Left ventricle myocardium inferior (tissue), 1 donor: ENCODE data around the gene PGLYRP1. TPM values are rescaled to one million over a fixed set of nuclear protein-coding genes. Genes with fewer than 3 reads are reported as not detected.

ENCODE experiments used
- DNase-seq: peaks from one replicate; pipeline ENCODE4 v3.0.0-alpha.2; 2020
- H3K27ac ChIP-seq: fragments of 200-600 bp; replicated peaks from 2 replicates; pipeline ENCODE4 v1.8.0; 2021
- H3K27me3 ChIP-seq: fragments of 200-600 bp; 2 replicates; pipeline ENCODE4 v1.8.0; 2021; ENCODE audit warnings: low read depth
- H3K36me3 ChIP-seq: fragments of 200-600 bp; 2 replicates; pipeline ENCODE4 v1.8.0; 2021
- H3K4me1 ChIP-seq: fragments of 200-600 bp; 2 replicates; pipeline ENCODE4 v1.8.0; 2021
- H3K4me3 ChIP-seq: fragments of 200-600 bp; 2 replicates; pipeline ENCODE4 v1.8.0; 2021; ENCODE audit warnings: mild to moderate bottlenecking, moderate library complexity
- H3K9me3 ChIP-seq: fragments of 200-600 bp; replicated peaks from 2 replicates; pipeline ENCODE4 v1.8.0; 2021
- intact Hi-C: fragments of 100-400 bp; cut with micrococcal nuclease; formaldehyde crosslinking; loops from one replicate; pipeline ENCODE4 v1.11.0; 2022
- total RNA-seq: library from RNA; stranded (reverse); fragmentation: NEBNext Ultra II Directional; extraction: Animal tissue kit (Norgen Biotek cat#: 25700); gene quantifications from one replicate; pipeline ENCODE4 v1.2.1, GENCODE V29; 2021
- TF ChIP-seq, protein P1 (sequence below): fragments of 200-600 bp; IDR thresholded peaks from 2 replicates; pipeline ENCODE4 v1.8.0; 2021; ENCODE audit warnings: antibody characterized with exemption, mild to moderate bottlenecking, borderline replicate concordance
- donor health status: DM: no; HTN: yes; CAD: no; lungs with severe emphysema.

Gene PGLYRP1
- total RNA-seq, 1 donor from 2014 or later, result not detected

DNA sequence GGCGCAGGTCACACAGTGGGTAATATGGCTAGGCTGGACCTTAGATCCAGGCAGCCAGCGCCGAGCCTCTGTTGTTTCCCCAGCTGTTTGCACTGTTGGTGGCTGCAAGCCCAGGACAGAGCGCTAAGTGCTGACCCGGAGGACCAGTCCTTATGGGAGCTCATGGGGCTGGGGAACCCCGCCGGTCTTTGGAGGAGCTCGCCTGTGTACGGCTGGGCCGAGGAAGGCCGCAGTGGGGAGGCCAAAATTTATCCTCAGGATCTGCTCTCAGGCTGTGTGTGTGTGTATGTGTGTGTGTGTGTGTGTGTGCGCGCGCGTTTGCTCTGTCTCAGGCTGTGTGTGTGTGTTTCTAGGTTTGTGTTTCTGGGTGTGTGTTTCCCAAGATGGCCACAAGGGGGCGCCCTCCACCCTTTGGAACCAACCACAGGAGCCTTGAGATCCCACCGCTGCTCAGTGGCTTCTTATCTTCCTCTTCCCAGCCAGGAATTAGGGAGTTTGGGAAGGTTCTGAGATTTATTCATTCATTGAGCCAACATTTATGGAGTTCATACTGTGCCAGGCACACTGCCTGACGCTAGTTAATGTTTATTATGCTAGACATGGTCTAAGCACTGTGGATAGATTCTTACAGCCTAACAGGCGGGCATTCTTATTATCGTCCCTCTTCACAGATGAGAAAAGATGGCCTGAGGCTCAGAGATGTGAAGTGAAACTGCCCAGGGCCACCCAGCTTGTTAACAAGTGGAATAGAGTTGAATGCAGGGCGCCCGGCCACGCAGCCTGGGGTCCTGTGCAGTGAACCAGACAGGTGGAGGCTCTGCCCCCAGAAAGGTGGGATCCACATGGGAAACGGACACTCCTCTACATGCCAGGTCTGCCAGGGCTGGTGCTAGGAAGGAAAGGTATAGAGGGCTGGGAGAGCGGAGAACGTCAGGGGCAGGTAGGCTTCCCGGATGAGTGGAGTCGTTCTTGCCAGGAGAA is 13.0 kb downstream of the PGLYRP1 start:
- Histone ChIP-seq H3K27ac (no peak overlapping the region), H3K36me3 (peaks cover 19% of the 10 kb centered on the region), H3K4me3 (no peak overlapping the region), H3K9me3 (no peaks in the 10 kb centered on the region), H3K27me3 (peaks cover 43% of the 10 kb centered on the region), H3K4me1 (peaks cover 5% of the 10 kb centered on the region)
- TF ChIP-seq, protein P1, sequence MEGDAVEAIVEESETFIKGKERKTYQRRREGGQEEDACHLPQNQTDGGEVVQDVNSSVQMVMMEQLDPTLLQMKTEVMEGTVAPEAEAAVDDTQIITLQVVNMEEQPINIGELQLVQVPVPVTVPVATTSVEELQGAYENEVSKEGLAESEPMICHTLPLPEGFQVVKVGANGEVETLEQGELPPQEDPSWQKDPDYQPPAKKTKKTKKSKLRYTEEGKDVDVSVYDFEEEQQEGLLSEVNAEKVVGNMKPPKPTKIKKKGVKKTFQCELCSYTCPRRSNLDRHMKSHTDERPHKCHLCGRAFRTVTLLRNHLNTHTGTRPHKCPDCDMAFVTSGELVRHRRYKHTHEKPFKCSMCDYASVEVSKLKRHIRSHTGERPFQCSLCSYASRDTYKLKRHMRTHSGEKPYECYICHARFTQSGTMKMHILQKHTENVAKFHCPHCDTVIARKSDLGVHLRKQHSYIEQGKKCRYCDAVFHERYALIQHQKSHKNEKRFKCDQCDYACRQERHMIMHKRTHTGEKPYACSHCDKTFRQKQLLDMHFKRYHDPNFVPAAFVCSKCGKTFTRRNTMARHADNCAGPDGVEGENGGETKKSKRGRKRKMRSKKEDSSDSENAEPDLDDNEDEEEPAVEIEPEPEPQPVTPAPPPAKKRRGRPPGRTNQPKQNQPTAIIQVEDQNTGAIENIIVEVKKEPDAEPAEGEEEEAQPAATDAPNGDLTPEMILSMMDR, result peak; percentile 86
- peak; percentile 61 for DNase-seq
- intact Hi-C loops, result loop anchor here (10.0 kb wide), 1 partner anchor 95 kb away; the partner anchor contains the start of gene NANOS2

DNA sequence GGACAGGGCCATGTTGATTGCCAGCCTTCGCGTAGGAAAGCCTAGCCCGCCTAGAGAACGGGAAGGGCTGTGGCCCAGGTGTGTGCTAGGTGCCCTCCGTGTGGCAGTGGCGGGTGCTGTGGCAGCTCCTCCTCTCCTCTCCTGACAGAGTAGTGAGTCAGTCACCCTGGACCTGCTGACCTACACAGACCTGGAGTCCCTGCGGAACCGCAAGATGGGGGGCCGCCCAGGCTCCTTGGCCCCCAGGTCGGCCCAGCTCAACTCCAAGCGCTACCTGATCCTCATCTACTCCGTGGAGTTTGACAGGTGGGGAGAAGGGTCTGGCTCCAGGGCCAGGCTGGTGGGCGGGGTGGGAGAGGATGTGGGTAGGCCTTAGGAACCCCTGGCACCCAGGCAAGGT is 16.4 kb downstream of the PGLYRP1 start:
- H3K4me1 ChIP-seq, result no peaks in the 10 kb centered on the region
- TF ChIP-seq, protein P1, result no peak
- H3K27ac ChIP-seq, result no peak overlapping the region
- no peak overlapping the region for H3K4me3 ChIP-seq
- peaks cover 31% of the 10 kb centered on the region for H3K36me3 ChIP-seq
- intact Hi-C loops, result loop anchor here (10.0 kb wide), 1 partner anchor 92 kb away; the partner anchor contains the start of gene NANOS2
- peaks cover 9% of the 10 kb centered on the region for H3K27me3 ChIP-seq
- no peaks in the 10 kb centered on the region for H3K9me3 ChIP-seq
- no peak for DNase-seq

DNA sequence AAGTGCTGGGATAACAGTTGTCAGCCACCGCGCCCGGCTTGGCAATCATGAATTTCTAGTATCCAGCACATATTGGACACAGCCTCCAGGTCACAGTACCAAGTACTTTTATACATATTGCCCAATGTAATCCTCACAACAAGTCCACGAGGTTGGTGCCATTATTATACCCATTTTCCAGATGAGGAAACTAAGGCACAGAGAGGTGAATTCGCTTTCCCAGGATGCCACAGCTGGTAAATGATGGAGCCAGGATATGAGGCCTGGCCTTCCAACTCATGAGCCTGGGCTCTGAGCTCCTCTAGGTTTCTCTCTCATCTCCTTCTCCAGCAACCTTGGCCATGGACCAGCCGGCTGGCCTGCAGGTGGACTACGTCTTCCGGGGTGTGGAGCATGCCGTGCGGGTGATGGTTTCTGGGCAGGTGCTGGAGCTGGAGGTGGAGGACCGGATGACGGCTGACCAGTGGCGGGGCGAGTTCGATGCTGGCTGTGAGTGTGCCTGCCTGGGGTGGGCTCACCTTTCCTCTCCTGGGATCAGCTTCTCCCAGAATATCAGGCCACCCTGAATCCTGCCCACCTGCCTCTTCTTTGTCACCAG is 20.1 kb downstream of the PGLYRP1 start:
- H3K4me1 ChIP-seq, result peaks cover 12% of the 10 kb centered on the region
- intact Hi-C loops, result loop anchor here (10.0 kb wide), 1 partner anchor 88 kb away; the partner anchor contains the start of gene NANOS2
- H3K4me3 ChIP-seq, result no peak overlapping the region
- no peaks in the 10 kb centered on the region for H3K9me3 ChIP-seq
- DNase-seq, result no peak
- H3K36me3 ChIP-seq, result peaks cover 27% of the 10 kb centered on the region
- TF ChIP-seq, protein P1, result no peak
- H3K27me3 ChIP-seq, result peaks cover 28% of the 10 kb centered on the region
- H3K27ac ChIP-seq, result no peak overlapping the region

DNA sequence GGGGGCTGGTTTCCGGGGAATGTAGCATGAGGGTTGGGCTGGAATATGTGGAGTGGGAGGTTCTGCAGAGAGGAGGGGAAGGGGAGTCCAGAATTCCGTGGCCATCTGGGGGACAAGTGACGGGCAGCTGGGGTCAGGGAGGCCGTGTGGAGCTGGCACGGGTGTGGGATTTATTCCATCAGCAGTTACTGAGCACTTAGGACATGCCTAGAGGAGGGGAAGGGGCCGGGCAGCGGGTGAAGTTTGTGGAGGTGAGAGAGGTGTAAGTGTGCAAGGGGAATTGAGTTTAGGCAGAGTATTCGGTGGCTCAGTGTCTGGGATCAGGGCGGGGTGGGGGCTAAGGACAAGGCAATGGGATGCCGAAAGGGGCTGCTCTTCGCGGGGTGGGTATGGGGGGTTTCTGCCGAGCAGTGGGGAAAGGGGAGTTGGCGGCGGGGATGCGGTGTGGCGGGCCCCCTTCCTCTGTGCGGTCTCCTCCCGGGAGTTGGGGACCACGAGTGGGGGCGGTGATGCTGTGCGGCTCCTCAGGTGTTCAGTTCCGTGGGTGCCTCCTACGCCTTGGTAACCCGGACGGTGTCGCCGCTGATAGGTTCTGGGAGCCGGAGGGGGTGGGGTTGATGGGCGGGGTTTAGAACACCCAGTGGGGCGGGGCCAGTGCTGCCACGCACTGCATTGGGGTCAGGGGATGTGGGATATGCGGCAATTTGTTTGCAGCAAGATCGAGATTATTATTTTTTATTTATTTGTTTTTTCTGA is 22.2 kb downstream of the PGLYRP1 start:
- Histone ChIP-seq H3K9me3 (no peaks in the 10 kb centered on the region), H3K27me3 (peaks cover 28% of the 10 kb centered on the region), H3K36me3 (peaks cover 20% of the 10 kb centered on the region), H3K4me3 (peak overlapping the region; percentile 36), H3K27ac (no peak overlapping the region), H3K4me1 (peaks cover 22% of the 10 kb centered on the region)
- intact Hi-C loops, result loop anchor here (10.0 kb wide), 1 partner anchor 86 kb away; the partner anchor contains the start of gene NANOS2
- peak; percentile 33 for DNase-seq
- TF ChIP-seq, protein P1, result no peak

DNA sequence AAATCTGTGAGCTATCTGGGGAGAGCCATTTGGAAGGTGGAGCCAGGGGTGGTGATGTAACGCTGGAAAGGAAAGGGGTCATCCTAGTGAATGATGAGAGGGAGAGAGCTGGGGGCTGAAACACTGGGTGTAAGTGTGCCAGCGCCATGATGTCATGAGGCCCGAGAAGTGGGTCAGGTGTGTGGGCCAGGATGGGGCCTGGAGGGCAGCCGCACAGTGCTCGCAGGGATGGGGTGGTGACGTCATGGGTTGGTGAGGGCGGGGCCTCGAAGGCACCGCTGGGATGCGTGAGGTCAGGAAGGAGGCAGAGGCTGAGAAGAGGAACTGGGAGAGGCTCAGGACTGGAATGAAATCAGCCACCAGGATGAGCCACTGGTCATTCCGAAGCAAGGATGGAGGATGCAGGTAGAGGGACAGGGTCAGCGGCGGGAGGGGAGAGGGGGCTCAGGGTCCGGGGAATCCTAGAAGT is 23.2 kb downstream of the PGLYRP1 start:
- TF ChIP-seq, protein P1, result no peak
- Histone ChIP-seq H3K27ac (no peak overlapping the region), H3K27me3 (peaks cover 28% of the 10 kb centered on the region), H3K4me3 (no peak overlapping the region), H3K4me1 (peaks cover 27% of the 10 kb centered on the region), H3K9me3 (no peaks in the 10 kb centered on the region), H3K36me3 (peaks cover 20% of the 10 kb centered on the region)
- intact Hi-C loops, result loop anchor here (10.0 kb wide), 1 partner anchor 85 kb away; the partner anchor contains the start of gene NANOS2
- no peak for DNase-seq
